HG03045 (cell line): ENCODE measurements around the gene TDRD5.

ENCODE experiments used
- ATAC-seq: cut with Tn5 transposase; IDR thresholded peaks from one replicate; pipeline ENCODE4 v1.9.1; 2021; ENCODE audit warnings: mild to moderate bottlenecking, moderate library complexity; ENCODE audit not compliant: unreplicated experiment

Gene TDRD5

DNA sequence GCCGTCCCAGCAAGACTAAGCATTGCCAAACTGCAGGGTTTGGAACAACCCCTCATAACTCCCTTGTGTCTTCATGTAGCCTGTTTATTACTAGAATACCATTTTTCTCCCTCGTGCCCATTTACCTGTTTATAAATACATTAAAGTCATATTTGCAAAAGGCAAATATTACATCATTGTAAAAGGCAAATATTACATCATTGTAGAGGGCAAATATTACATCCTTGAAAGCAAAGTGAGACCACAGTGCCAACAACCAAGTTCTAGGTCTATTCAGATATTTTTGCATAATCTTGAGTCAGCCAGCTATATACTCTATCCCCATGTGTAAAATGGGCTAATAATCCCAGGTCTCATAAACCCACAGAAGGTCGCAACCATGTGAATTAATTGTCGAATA, 140.0 kb downstream of the TDRD5 start:
- no peak for ATAC-seq
